Jurkat, Clone E6-1 (cell line): ENCODE results near the gene IL3. TPM values are rescaled to one million over a fixed set of nuclear protein-coding genes. Genes with fewer than 3 reads are reported as not detected.

ENCODE experiments used
- DNase-seq: peaks from one replicate; pipeline ENCODE4 v3.0.0-alpha.2; 2011; ENCODE audit warnings: low read depth, low spot score
- H3K4me3 ChIP-seq: 2 replicates; pipeline ENCODE4 v1.5.1; 2011; ENCODE audit warnings: mild to moderate bottlenecking, low read length, control low read depth, moderate library complexity
- polyA plus RNA-seq: library from polyadenylated mRNA; unstranded; fragments of >200 nt; gene quantifications from one replicate; pipeline ENCODE4 v1.2.1, GENCODE V29; 2012; ENCODE audit warnings: missing spikeins; ENCODE audit not compliant: insufficient read length, insufficient read depth

Gene IL3, protein sequence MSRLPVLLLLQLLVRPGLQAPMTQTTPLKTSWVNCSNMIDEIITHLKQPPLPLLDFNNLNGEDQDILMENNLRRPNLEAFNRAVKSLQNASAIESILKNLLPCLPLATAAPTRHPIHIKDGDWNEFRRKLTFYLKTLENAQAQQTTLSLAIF
- polyA plus RNA-seq = not detected

DNA sequence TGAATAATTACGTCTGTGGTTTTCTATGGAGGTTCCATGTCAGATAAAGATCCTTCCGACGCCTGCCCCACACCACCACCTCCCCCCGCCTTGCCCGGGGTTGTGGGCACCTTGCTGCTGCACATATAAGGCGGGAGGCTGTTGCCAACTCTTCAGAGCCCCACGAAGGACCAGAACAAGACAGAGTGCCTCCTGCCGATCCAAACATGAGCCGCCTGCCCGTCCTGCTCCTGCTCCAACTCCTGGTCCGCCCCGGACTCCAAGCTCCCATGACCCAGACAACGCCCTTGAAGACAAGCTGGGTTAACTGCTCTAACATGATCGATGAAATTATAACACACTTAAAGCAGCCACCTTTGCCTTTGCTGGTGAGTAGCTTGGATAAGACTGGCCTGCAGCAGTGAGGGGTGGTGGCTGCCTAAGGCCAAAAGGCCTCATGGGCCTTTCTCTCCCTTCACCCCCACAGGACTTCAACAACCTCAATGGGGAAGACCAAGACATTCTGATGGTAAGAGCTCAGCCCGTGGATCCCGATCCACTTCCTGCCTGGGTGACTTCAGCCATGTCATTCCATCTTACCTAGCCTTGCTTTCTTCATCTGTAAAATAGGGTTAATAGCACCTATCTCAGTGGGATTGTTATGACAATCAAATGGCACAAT lies at the start of gene IL3:
Gene IL3, plus strand, starts transcription at position 155 of the 661 bp plus-strand sequence. Its CDS starts 52 bp downstream, at position 207.
- no peak for DNase-seq
- no peak within 1 kb of the TSS for H3K4me3 ChIP-seq

DNA sequence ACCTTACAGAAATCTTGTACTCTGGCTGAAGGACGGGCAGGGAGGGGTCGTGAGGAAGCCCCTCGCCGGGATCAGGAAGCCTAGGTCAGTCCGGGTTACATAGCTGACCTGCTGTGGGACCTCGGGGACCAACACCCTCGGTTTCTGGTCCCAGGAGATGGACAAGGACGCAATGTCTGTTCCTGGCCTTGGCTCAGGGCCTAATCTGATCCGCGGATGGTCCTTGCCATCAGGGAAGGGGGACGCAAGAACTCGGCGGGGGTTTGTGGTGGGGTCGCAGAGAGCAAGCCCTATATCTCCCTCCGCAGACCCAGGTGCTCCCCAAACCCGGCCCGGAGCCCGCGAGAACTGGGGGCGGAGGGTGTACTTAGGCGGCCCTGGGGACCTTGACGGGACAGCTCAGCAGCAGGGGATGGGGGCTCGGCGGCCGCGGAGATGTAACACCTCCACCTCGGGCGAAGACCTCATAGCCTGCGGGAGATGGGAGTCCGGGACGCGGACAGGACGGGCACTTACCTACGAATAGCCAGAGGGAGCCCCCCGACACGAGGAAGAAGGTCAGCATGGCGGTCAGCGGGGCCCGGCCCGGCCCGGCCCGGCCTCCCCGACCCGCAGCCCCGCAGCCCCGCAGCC lies 49.4 kb upstream of the IL3 start:
- no peak for DNase-seq
- peak overlapping the region; percentile 48 for H3K4me3 ChIP-seq

DNA sequence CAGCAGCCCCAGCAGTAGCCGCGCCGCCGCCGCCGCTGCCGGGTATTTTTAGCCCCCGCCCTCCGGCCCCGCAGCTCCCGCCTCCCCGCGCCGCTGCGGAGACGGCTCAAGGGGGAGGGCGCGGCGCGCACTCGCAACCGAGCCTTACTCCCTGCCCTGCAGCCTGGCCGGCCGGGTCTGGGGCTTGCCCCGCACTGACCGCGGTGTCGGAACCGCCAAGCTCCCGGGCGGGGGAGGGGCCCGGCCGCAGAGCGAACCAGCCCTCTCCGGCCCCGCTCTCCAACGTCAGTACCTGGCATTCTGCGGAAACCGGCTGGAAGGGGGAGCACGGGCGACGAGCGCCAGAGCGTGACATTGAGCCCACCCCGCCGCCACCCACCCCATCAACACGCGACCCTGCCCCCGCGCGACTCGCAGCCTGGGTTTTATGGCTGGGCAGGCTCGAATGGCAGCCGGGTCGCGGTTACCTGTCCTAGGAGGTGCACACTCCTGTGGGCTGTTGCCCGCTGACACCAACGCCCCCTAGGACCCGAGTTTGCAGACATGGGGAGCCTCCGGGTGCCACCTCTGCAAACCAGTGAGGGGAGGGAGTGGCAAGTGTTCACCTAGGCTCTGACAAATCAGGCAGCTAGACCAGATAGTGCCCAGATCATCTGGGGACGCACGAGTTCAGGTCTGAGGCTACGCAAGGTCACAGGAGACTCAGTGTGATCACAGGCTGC lies 48.7 kb upstream of the IL3 start, which contains the start of gene ACSL6:
Gene ACSL6, minus strand, starts transcription at position 37 of the 722 bp plus-strand sequence. CDS start 105 bp downstream, outside the sequence.
- DNase-seq = no peak

DNA sequence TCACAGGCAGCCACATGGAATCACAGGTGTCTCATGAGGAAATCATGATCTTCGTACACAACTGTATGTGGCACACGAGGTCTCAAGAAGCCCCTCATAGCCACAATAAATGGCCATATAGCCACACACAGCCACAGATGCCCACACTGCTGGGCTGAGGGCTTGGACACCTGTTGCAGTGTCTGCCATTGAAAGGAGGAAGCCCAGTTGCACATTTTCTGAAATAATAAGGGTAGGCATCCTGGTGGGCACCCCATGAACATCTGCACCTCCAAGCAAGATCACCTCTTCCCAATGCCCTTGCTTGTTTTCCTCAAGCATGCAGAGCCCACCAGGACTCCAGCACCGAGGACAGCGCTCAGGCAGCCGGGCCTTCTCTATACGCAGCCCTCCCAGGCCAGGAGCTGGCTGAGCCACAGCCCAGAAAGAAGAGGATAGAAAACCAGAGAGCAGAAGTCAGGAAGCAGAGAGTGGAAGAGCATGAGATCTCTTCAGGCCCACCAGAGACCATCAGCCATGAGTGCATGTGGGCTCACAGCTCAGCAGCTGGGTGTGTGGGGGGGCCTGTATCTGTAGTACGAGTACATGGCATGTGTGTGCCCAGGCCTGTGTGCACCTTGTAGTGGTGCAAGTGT lies 48.0 kb upstream of the IL3 start:
- H3K4me3 ChIP-seq = no peak overlapping the region
- no peak for DNase-seq

More for the DNA sequence above, 48.7 kb upstream of the IL3 start, which contains the start of gene ACSL6:
- H3K4me3 ChIP-seq = peak within 1 kb of the TSS; percentile 48

DNA sequence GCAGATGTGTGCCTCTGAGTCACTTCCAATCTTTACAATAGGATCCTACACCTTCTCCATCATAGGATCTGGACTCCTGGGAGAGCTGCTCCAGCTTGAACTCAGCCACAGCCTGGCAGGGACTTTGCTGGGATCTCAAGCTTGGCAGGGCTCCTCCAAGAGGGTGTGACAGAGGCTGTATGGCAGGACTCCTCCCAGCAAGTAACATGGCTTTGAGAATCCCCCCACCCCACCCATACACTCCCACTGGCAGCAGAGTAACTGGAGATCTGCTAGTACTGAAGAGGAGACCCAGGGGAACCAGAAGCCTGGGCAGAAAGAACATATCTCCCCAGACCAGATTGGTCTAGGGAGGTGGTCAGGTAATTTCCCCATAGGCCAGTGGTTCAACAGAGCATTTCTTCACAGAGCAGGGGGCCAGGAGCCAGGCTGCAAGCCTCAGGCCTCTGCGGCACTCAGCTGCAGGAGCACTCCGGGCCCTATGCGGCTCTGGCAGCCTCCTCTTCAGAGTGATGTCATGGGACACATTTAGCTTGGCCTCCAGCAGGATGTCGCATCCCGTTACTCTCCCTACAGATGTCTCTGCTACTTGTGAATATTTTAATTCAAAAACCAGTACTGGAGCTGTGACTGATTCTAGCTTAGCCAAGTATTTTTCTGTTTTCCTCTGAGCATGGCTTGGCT lies 47.3 kb upstream of the IL3 start:
- no peak for DNase-seq
- no peak overlapping the region for H3K4me3 ChIP-seq

DNA sequence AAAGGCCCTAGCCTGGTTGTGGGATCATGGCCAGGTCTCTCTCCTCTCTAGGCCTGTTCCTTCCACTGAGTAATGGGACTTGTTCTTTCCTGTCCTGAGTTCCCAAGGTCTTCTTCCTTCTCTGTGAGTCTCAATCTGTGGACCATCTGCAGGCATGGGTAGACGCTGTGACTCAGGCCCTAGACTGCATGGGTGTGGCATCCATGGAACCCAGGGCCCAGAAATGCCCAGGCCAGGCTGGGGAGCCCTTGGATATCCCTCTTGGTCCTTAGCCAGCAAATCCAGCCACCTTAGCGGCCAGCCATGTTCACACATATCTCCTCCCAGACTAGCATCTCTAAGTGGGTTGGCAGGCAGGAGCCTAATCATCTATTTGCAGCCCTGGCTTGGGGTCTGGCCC lies 46.7 kb upstream of the IL3 start:
- no peak overlapping the region for H3K4me3 ChIP-seq
- no peak for DNase-seq

DNA sequence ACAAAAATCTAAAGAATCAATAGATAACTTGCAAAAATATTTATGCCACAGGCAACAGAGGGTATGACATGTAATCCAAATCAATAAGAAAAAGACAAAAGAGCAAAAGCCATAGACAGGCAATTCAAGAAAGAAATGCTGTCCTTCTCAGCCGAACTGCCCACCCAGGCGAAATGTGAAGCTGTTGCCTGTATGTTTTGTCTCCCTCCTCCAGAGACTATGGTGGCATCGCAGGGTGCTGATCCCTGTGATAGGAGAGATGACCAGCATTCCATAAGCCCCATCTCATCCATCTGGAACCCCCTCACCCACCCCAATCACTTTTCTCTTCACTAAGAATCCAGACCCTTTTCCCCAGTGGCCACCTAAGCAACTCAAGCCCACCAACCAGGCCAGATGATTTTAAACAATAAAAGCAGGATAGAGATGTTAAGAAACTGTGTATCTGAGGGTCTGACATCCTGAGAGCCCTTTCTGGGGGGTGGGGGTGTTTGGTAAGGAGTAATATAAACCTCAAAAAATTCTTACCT lies 43.7 kb upstream of the IL3 start:
- no peak for DNase-seq
- H3K4me3 ChIP-seq = no peak overlapping the region

DNA sequence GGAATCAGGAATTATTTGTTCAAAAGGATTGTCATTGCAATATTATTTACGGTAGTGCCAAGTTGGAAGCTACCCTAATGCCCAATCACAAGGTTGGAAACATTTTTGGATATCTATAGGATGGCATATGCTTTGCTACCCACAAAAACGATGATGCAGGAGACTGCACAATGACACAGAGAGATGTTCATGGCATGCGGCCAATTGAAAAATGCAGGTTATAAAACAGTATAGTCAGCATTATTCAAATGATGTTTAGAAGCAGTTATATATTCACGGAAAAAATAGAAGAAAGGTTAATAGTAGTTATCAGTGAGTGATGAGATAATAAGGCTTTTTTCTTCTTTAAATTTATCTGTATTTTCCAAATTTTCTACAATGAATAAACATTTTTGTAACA lies 43.1 kb upstream of the IL3 start:
- DNase-seq = no peak
- no peak overlapping the region for H3K4me3 ChIP-seq

DNA sequence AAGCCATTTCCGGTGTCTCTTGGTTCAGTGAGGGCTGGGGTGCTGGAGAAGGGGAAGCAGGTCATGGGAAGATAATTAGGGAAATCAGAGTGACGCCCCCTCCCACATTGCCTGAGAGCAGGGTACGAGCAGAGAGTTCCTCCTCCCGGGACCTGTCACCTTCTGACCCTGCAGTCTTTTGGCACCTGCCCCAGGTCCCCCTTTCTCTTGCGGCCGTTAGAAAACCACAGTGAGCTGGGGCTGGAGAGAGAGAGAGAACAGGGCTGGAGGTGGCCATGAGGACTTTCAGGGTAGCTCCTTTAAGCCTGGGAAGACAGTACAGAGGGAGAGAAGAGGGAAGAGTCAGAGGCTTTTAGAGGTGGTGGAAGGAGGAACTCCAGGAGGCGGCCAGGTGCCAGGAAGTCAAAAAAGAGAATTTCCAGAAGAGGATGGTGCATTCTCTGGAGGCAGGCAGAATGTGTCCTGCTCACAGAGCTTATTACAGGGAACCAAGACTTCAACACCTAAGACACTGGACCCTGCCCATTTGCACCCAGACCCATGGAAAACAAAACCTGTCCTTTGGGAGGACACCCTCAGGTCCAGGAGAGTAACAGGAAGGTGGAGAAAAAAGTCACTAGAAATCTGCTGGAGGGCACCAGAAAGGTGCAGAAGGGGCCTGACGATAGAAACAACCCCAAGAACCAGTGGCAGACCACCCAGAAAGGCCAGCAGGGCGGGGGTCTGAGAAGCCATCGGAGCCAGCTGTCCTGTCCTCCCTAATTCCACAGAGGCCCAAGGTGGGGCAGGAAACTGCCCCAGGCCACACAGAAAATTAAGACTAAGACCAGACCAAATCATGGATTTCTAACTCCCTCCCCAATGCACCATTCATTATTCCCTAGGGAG lies 42.5 kb upstream of the IL3 start:
- no peak for DNase-seq
- H3K4me3 ChIP-seq = no peak overlapping the region

DNA sequence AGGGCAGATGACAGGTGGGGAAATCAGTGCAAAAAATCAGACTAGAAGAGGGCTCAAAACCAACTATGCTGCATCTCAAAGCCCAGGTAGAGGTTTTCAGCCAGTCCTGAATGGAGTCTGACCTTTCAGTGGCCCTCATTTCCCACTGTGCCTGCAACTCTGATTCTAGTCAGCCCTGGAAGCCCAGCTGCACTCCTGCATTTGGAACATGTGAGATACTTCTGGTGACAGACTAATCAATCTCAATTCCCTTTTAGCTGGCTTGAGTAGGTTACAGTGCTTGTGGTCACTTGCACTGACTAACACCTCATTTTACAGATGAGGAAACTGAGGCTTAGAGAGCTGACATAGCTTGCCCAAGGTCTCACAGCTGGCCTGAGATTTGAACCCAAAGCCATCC lies 41.1 kb upstream of the IL3 start:
- no peak for DNase-seq
- no peak overlapping the region for H3K4me3 ChIP-seq

DNA sequence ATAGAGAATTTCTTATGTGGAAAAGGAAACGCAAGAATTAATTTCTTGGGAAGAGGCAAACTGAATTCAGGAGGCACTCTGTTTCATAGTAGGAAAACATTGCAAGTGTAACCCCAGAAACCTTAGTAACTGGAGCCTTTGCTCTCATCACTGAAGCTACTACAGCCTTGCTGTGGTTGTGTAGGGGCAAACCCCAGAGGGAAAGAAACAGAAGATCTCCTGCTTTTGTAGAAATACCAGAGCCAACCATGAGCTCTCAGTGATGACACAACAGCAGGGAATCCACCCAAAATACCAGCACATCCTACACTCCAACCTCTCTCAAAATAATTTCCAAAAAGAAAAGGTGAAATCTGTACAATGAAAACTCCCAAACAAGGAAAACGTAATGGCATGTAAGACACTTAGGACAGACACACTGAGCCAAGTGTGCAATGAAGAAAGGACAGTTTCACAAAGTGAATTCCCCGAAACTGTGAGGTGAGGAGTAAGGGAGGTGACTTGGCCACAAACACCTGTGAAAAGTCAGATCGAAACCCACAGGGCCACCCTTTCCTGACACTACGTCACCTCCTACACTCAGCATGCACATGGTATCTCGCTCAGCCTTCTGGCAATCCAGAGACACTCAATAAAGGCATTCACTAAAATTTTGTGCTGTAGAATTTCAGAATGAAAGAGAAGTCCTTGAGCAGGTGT lies 40.4 kb upstream of the IL3 start:
- DNase-seq = no peak
- no peak overlapping the region for H3K4me3 ChIP-seq

DNA sequence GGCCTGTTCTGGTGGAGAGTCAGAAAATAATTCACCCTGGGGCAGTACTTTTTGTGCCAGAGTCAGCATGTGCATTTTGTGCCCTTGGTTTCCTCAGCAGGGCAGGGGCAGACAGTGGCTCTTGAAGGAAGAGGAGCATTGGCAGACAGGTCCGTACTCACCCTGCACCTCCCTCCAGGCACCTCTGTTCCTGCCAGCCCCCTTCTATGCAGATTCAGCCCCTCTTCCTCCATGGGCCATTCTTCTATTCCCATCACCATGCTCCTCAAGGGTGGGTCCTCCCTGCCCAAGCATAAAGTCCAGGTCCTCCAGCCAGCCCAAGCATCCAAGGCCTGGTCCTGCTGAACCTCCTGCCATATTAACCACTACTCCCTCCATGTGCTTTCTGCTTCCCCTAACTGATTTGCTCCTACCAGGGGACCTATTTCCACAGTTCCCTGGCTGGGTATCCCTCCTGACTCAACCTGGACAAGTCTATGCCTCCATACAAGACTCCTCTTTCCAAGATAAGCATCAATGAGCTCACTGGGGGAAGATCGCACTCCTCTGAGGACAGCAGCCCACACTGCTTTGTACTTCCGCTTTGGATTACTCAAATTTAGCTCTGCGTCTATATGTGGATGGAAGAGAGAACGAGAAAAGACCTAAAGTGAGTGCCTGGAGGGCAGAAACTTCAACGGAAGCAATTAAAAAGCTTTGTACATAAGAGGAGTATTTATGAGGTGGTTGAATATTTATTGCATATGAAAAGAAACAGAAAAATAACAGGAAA lies 39.7 kb upstream of the IL3 start:
- H3K4me3 ChIP-seq = no peak overlapping the region
- no peak for DNase-seq

DNA sequence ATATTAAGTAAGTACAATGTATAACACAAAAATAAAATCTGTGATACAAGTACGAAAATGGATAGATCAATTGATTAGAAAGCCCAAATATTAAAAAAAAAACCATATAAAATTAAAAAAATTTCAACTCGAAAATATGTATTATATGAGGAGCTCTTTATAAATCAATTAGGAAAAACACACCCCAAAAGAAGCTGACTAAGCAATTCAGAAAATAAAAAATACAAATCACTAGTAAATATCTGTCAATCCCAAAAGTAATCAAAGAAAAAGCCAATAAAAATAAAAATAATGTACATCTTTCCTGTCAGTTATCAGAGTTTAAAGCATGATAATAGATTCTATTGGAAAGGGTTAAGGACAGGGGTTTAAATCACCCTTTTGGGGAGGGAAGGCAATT lies 38.8 kb upstream of the IL3 start:
- no peak for DNase-seq
- no peak overlapping the region for H3K4me3 ChIP-seq

DNA sequence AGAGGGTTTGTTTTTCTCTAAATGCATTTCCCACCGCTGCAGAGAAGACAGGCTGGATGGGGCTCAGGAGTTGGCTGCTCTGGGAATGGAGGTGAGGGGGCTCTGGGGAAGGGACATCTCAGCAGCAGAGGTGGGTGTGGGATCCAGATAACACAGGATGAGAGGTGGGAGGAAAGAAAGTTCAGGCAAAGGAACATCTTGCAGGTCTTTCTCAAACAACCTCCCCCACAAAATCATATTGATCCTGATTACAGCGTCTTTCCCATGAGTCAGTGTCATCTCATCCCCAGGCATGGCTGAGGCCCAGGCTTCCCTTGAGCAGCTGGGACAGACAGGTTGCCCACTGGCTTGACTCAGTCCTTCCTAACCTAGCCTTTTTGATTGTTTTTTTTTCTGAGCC lies 37.7 kb upstream of the IL3 start:
- no peak overlapping the region for H3K4me3 ChIP-seq
- DNase-seq = no peak

DNA sequence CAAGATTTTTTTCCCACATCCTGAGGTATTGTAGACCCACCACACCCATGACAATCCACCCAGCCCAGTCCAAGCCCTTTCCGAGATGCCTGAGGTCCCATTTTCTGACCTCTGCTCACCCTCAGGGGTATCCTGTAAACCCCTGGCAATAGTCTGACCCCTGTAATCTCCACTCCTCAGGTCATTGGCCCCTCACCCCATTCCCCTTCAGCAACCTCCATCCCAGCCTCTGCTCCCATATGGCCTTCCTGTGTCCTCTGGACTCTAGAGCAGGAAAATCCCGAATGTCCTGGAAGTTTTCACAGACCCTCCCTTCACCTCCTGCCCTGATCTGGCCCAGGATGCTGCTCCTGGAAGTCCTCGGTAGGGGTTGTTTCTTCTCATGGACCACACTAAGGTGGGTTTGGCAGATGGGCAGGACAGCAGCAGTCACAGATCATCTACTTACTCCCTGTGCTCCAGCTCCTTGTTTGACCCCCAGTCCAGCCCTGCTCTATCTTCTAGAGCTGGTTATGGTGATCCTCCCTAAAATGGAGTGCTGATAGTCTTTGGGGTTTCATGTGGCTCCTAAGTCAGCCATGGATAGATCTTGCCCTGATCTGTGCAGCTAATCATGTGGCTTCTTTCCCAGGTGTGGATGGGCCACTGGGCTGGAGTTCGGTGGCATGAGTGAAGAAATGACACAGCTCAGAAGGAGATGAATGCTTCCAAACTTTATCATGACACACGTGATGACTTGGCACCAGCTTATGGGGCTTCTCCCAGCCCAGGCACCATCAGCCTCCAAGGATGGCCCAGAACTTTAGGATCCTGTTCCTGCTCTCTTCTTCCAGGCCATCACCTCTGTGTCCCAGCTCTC lies 37.0 kb upstream of the IL3 start:
- no peak for DNase-seq
- H3K4me3 ChIP-seq = no peak overlapping the region

DNA sequence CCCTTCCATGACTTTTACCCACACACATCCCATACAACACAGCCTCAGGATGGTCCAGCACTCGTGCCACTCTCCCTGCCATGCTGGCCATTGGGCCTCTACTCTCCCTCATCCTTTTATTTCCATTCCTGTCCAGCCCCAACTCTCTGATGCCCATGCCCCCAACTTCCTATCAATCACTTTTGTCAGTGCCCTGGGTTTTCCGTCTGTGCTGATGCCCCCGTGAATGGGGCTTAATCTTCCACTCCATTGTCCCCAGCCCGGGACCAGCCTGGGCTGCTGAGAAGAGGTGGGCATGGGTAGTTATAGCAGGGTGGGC lies 36.4 kb upstream of the IL3 start:
- H3K4me3 ChIP-seq = no peak overlapping the region
- no peak for DNase-seq
